PC-9 (cell line): ENCODE measurements around the gene ALDH3A1.

Experiments used
- CTCF ChIP-seq: fragments of 200-600 bp; sonication (generic); conservative IDR thresholded peaks from 2 replicates; pipeline ENCODE4 v1.6.1; 2017; ENCODE audit warnings: mixed run types, antibody characterized with exemption, mild to moderate bottlenecking, moderate library complexity
- EZH2 ChIP-seq: fragments of 200-600 bp; sonication (generic); IDR thresholded peaks from 2 replicates; pipeline ENCODE4 v1.8.0; 2017; ENCODE audit warnings: antibody characterized with exemption, low read depth

GRCh38 chr17:19702217-19702641 lies 45.9 kb downstream of the ALDH3A1 start:
- TF ChIP-seq EZH2: no peak
- TF ChIP-seq CTCF: no peak
